LNCAP (cell line): ENCODE data around the gene SLC27A3.

Experiments used
- TF ChIP-seq, protein P1 (sequence below): fragments of 450-650 bp; IDR thresholded peaks from 2 replicates; pipeline ENCODE4 v1.5.1; 2017; ENCODE audit warnings: mild to moderate bottlenecking

SLC27A3 gene

GRCh38 chr1:153774026-153774595 is 1.1 kb upstream of the SLC27A3 start:
- TF ChIP-seq, protein P1, sequence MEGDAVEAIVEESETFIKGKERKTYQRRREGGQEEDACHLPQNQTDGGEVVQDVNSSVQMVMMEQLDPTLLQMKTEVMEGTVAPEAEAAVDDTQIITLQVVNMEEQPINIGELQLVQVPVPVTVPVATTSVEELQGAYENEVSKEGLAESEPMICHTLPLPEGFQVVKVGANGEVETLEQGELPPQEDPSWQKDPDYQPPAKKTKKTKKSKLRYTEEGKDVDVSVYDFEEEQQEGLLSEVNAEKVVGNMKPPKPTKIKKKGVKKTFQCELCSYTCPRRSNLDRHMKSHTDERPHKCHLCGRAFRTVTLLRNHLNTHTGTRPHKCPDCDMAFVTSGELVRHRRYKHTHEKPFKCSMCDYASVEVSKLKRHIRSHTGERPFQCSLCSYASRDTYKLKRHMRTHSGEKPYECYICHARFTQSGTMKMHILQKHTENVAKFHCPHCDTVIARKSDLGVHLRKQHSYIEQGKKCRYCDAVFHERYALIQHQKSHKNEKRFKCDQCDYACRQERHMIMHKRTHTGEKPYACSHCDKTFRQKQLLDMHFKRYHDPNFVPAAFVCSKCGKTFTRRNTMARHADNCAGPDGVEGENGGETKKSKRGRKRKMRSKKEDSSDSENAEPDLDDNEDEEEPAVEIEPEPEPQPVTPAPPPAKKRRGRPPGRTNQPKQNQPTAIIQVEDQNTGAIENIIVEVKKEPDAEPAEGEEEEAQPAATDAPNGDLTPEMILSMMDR: no peak

DNA sequence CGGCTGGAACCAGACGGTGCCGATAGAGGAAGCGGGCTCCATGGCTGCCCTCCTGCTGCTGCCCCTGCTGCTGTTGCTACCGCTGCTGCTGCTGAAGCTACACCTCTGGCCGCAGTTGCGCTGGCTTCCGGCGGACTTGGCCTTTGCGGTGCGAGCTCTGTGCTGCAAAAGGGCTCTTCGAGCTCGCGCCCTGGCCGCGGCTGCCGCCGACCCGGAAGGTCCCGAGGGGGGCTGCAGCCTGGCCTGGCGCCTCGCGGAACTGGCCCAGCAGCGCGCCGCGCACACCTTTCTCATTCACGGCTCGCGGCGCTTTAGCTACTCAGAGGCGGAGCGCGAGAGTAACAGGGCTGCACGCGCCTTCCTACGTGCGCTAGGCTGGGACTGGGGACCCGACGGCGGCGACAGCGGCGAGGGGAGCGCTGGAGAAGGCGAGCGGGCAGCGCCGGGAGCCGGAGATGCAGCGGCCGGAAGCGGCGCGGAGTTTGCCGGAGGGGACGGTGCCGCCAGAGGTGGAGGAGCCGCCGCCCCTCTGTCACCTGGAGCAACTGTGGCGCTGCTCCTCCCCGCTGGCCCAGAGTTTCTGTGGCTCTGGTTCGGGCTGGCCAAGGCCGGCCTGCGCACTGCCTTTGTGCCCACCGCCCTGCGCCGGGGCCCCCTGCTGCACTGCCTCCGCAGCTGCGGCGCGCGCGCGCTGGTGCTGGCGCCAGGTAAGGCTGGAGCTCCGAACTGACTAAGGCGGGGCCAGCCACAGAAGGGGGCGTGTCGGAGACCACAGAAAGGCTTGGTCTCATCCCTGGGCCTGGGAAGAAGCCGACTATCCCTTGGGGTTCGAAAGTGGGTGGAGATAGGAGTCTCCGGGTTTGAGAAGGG is 486 bp downstream of the SLC27A3 start:
- TF ChIP-seq, protein P1: no peak

GRCh38 chr1:153776352-153776751 is 1.1 kb downstream of the SLC27A3 start:
- TF ChIP-seq, protein P1: no peak

DNA sequence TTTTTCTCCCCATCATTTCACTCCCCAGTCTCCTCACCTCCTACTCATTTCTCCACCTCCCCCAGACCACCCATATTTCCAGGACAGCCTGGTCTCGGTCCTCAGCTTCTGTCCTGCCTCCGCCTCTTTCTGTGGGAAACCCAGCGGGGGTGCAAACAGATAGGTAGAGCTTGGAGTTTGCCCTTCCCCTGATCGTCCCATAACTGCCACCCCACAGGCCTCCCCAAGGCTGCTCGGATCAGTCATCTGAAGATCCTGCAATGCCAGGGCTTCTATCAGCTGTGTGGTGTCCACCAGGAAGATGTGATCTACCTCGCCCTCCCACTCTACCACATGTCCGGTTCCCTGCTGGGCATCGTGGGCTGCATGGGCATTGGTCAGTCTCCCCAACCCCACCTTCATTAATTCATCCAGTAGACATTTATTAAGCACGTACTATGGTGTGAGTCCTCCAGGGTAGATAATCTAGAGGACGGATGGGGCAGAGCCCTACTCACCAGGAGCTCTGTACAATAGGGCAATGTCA is 1.7 kb downstream of the SLC27A3 start:
- TF ChIP-seq, protein P1: no peak

GRCh38 chr1:153777648-153778047 is 2.4 kb downstream of the SLC27A3 start:
- TF ChIP-seq, protein P1: no peak

DNA sequence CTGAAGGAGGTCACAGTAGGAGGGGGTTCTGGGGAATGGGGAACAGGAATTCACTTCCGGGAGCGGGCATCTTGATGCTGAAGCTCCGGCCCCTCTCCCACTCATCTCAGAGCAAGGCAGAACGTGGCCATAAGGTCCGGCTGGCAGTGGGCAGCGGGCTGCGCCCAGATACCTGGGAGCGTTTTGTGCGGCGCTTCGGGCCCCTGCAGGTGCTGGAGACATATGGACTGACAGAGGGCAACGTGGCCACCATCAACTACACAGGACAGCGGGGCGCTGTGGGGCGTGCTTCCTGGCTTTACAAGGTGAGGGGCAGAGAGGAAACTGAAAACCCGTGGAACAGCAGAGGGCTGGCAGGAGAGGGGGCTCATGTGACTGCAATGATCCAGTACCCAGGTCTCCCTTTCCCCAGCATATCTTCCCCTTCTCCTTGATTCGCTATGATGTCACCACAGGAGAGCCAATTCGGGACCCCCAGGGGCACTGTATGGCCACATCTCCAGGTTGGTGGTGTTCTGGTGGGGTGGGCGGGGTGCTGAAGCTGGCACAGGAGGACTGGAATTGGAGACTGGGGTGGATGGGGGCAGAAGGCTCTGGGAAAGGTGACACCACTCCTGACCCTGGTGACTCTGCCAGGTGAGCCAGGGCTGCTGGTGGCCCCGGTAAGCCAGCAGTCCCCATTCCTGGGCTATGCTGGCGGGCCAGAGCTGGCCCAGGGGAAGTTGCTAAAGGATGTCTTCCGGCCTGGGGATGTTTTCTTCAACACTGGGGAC is 3.0 kb downstream of the SLC27A3 start:
- TF ChIP-seq, protein P1: no peak

DNA sequence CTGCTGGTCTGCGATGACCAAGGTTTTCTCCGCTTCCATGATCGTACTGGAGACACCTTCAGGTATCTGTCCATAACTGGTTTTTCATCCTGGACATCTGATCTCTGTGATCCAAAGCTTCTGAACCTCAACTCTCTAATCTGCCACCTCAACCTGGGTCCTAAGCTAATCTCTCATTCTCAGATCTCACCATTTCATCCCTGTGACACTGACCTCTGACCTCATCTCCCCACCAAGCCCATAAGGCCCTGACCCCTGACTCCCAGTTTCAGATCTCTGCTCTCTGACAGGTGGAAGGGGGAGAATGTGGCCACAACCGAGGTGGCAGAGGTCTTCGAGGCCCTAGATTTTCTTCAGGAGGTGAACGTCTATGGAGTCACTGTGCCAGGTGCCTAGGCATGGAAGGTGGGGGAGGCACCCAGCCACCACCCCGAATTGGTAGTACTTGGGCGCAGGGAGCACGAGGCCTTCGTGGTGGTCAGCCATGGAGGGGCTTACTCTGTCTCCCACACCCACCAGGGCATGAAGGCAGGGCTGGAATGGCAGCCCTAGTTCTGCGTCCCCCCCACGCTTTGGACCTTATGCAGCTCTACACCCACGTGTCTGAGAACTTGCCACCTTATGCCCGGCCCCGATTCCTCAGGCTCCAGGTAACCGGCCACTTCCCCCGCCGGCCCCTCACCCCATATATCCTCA is 3.8 kb downstream of the SLC27A3 start:
- TF ChIP-seq, protein P1: no peak
